ELR (cell line): Measurements from ENCODE around the gene MIB2.
"Not testable (repeated sequence)": the region's sequence is repeated elsewhere in the genome, so short reads cannot be mapped to it uniquely, and the experiment has no call there.

Source experiments
- DNase-seq: peaks from one replicate; pipeline ENCODE4 v3.0.0-alpha.2; 2015; ENCODE audit warnings: low read depth

The MIB2 gene

DNA sequence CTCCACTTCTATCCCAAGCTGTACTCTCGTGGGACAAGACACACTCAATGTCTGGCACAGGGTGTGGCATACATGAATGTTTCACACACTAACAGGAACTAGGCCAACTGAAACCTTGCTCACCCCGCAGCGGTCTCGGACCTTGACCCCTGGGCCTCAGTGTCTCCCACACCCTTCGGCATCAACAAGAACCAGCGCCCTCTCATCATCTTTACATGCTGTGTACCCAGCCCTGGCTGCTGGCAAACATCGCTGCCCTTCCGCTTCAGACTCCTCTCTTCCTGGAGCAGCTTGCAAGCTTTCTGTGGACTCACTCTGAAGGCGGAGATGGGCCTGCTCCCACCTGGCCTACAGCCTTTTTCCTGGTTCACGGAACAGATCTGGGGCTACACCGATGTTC is 33.0 kb downstream of the MIB2 start:
- DNase-seq, result not testable (repeated sequence)

DNA sequence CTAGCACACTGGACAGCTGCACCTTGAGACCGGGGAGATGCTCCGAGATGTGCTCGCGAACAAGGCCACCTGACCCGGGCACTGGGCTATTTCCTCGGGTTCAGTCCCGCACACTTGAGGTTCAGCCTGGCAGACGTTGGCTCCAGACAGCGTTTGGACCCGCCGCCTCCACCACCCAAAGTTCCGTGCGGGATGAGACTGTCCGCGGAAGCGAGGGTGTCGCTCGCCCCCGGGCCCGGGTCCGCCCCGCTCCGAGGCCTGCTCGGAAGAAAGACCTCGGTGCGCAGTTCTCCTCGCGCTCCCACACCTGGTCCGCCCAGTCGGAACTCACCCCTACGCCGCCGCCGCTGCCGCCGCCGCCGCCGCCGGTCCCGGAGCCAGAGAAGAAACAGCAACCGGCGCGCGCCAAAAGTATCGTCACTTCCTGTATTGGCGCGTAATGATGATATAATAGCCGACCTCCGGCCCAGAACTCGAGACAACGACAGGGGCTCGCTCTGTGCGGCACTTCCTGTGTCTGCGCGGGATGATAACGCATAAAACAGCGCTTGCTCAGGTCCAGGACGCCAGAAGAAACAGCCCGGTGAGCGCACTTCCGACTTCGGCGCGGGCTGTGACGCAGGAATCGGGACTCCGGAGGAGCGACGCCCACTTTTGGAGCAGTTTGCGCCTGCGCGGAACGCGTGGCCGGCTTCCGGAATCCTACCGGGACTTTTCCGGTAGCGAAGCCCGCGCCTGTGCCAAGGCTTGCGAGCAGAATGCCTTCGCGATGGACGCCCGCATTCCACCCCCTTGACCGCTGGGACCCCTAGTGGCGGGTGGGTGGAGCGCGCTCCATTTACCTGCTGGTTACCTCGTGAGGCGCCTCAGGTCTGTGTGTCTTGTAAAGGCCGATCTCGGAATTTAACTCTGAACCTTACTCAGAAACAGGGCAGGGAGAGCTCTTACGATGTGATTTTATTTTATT is 43.6 kb downstream of the MIB2 start, which contains the start of gene CDK11B:
Gene CDK11B, minus strand, starts transcription at position 422 of the 967 bp plus-strand sequence. CDS start 1,519 bp downstream, outside the sequence.
- peak; percentile 97 for DNase-seq

DNA sequence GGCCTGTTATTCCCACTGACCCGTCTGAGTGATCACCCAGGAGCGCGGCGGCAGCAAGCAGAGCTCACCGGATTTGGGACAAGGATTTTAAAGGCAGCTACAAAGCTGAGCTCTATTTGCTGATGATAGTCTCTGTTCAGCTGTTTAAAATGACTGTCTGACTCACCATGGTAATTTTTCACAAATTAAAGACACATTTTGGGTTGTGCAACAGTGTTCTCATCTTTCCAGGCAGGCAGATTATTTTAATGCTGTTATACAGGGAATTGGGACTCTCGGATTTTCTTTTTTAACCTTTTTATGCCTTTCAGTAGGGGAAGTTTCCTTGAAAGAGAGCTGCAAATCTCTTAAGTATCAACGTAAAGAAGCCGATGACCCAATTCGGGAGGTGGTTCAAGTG is 47.1 kb downstream of the MIB2 start:
- not testable (repeated sequence) for DNase-seq

GRCh38 chr1:1662830-1663560 is 47.7 kb downstream of the MIB2 start:
- not testable (repeated sequence) for DNase-seq

- DNase-seq, result not testable (repeated sequence)
Measured at GRCh38 chr1:1664318-1664717, 49.0 kb downstream of the MIB2 start.

DNA sequence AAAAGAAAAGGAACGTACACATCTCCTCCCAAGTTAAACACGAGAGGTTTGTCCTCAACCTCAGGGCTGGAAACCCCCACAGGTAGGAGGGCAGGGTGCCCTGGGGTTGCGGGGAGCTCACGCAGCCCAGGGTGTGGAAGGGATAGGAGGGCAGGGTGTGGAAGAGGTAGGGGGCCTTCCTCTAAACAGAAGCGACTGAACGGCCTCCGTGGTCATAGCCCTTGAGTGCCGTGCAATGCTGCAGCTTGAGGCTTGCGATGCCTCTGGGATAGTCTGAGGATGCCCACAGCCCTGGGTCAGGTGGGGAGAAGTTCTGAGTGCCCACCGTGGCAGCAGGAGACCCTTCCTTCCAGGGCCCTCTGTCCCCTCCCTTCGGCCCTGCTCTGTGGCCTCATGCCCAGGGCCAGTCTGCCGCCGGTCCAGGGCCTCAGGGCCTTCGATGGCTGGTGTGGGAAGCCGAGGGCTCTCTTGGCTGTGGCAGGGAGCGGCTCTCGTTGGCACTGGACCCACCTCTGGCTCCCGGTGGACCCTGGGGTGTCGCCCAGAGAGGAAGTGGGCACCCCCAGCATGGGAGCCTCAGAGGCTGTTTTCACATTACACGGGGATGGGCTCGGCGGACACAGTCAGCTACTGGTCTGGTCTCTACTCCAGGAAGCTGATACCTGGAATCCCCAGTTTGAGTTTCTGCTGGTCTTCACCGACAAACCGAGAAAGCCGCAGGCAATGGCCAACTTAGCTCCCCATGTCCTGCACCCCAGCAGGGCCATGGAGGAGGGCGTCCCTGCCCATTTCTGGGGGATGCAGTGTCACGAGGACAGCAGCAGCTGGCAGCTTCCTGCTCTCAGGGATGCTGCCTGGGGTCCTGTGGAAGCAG is 49.9 kb downstream of the MIB2 start:
- DNase-seq, result no peak

DNA sequence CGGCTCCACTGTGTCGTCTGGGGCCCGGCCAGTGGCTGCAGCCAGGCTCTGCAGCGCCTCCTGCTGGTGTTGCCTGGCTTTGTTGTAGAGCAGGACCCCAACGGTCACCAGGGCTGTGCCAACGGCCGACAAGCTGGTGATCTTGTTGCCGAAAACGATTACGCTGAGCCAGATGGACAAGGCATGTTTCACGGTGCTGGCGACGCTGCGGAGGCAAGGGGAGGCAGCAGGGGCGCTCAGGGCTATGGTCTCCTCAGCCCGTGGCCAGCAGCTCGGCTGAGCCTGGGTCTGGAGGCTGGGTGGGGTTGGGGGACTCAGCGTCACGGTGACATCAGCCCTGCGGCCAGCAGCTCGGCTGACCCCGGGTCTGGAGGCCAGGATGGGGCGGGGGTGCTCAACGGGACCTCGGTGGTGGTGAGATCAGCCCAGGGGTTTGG is 50.5 kb downstream of the MIB2 start:
- no peak for DNase-seq

DNA sequence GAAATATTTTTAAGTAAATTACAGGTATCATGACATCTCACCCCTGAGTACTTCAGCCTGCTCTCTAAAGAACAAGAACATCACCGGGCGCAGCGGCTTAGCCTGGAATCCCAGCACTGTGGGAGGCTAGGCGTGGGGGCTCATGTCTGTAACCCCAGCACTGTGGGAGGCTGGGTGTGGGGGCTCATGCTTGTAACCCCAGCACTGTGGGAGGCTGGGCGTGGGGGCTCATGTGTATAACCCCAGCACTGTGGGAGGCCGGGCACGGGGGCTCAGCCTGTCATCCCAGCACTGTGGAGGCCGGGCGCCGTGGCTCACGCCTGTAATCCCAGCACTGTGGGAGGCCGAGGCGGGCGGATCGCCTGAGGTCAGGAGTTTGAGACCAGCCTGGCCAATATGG is 51.2 kb downstream of the MIB2 start:
- DNase-seq, result no peak

DNA sequence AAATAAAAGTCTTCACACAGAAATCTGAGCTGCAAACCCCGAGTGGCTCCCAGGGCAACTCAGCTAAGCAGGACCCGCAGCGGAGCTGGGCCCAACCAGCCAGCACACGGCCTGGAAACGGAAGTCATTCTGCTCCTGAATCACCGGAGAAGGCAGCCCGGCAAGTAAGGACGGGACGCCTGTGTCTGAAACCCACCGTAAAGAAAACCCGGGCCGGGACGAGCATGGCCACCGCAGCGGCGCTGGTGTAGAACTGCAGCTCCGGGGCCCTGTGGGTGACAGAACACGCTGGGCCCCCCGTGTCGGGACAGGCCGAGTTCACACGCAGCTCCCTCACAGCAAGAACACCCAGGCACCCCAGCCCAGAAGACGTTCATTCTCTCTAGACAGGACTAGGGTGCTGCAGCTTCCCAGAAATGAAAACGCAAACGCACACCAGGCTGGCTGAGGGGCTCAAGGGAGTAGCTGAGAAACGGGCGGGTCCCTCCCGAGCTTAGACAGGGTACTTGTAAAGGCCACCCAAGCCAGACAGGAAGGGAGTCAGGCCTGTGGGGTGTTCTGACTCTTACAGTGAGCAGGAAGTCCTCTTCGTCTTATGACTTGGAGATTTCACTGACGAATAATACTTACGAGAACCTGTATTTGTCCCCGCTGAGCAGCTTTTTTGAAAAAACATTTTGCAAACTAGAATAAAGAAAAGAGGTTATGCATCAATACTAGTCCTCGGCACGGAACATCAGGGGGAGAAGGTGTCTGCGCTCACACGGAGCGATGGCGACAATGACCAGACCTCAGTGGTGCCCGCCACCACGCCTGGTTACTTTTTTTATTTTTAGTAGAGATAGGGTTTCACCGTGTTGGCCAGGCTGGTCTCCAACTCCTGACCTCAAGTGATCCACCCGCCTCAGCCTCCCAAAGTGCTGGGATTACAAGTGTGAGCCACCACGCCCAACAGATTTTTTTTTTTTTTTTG is 54.5 kb downstream of the MIB2 start:
- no peak for DNase-seq

DNA sequence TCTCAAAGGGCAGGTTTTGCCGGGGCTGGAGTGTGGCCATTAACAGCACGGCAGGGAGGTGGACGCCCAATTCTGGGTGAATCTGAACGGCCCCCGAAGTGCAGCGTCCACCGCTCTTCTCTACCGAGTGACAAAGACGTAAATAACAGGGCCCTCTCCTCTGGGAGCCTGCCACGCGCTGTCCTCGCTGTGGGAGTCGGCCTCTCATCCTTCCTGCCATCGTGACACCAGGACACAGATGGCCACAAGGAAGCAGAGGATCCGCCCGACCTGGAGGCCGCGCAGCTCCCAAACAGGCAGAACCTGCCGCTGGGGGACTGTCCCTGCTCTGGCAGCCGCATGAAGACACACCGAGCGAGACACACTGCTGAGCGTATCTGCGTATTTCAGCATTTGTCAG is 55.6 kb downstream of the MIB2 start:
- no peak for DNase-seq

GRCh38 chr1:1671365-1672119 is 56.2 kb downstream of the MIB2 start:
- DNase-seq, result no peak

- DNase-seq, result no peak
Measured at GRCh38 chr1:1672181-1672965, 57.1 kb downstream of the MIB2 start.

DNA sequence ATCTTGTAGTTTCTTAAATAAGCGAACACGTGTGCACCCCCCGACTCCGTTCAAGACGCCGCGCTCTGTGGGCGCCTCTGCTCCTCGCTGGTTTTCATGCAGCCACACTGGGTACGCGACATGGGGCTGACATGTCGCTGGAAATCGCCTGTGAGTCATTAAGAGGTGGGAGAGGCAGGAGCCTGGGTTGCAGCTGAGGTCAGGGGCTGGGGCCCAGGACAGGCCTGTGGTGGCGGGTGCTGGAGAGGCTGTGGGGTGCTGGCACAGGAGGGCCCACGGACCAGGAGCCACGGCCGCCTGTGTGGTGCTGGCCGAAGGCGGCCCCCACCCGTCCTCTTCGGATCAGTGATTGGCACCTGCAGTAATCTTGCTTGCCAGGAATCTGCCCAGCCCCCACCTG is 59.5 kb downstream of the MIB2 start:
- DNase-seq, result not testable (repeated sequence)

GRCh38 chr1:1675218-1675617 is 59.9 kb downstream of the MIB2 start:
- DNase-seq, result not testable (repeated sequence)

DNA sequence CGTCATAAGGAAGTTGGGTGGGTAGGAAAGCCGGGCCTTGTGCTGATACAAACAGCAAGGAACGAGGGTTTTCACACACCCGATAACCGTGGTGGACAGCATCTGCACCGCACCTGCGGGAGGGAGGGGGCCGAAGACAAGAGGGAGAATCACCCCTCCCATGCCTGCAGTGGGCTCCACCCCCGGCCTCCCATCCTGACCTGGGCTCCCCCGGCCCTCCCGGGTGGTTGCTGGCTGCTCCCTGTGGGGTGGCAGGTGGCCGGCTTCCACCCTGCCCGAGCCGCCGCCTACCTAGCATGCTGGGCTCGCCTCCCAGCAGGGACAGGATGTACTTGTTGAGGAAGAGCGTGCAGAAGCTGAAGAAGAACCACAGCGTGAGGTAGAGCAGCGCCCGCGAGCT is 60.8 kb downstream of the MIB2 start:
- not testable (repeated sequence) for DNase-seq

- DNase-seq, result no peak
Measured at GRCh38 chr1:1677718-1678580, 62.6 kb downstream of the MIB2 start.

DNA sequence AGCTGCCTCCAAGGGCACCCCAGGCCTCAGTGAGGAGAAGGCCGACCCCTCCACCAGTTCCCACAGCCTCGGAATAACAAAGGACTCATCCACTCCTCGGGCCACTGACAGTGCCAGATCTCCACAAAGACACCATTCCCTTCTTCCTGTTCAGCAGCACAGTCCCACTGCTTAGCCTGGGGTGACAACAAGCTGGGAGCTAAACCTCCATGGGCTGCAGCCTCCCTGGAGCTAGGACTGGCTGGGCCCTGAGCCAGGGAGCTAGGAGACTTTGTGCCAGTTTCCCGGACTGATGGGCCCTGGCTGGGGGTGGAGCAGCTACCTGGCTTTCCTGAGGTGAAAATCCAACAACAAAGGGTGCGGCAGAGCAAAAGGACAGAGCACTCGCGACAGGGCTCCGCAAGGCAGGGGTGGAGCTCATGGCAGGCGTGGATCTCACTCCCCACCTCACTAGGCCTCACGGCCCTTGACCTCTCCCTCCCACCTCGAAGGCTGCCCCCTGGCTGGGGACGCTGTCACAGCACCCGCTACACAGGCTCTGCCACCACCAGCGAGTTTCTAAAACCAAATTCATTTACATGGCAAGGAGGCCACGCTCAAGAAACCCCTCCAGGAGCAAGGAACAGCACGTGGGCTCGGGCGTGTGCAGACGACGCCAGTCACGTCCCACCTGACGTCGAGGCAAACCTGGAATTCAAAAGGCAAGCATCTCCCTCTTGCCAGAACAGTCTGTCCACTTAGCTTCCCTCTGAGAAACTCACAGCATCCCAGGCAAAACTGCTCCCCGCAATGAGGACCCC is 63.5 kb downstream of the MIB2 start:
- peak; percentile 10 for DNase-seq
